ENCODE results near the gene LTB4R2. TPM values are rescaled to one million over a fixed set of nuclear protein-coding genes. Genes with fewer than 3 reads are reported as not detected.
A peak's percentile ranks its signal among the peaks of the same experiment; 100 is the strongest.

LTB4R2 gene
- total RNA-seq, 1 experiment from 2014 or later: 15.0 TPM

GRCh38 chr14:24272467-24272866 lies 37.5 kb upstream of the LTB4R2 start:
- H3K9me2 ChIP-seq (ENCODE audit: insufficient read depth): no peaks in the 10 kb centered on the region
- H3K4me3 ChIP-seq: peak overlapping the region; percentile 91; the same call in 1 of the 2 replicates
- no peaks in the 10 kb centered on the region for H3K36me3 ChIP-seq (ENCODE audit: low read depth)
- H4K20me1 ChIP-seq (ENCODE audit: insufficient read depth): no peaks in the 10 kb centered on the region
- peaks cover 19% of the 10 kb centered on the region for H3F3A ChIP-seq (ENCODE audit: insufficient read depth, low read depth)
- H3K79me2 ChIP-seq (ENCODE audit: low read depth): no peaks in the 10 kb centered on the region
- ChIA-PET CTCF (no interaction called here), POLR2A (ENCODE audit: unreplicated experiment) (no interaction called here)
- DNase-seq: no peak
- H3K27me3 ChIP-seq (ENCODE audit: insufficient read depth, low read depth): no peaks in the 10 kb centered on the region
- H3K27ac ChIP-seq: no peak overlapping the region
- H3K9me3 ChIP-seq (ENCODE audit: insufficient read depth, low read depth): no peaks in the 10 kb centered on the region
- no TSS peak for BruUV-seq (replicated peaks)
- TF ChIP-seq CTCF (conservative IDR thresholded peaks at IDR 0.05) (no peak), EZH2 (IDR thresholded peaks at IDR 0.05; ENCODE audit: low read depth) (no peak)
- peaks cover 20% of the 10 kb centered on the region for H3K4me1 ChIP-seq (replicated peaks; ENCODE audit: insufficient read depth)
- intact Hi-C loops (cut with micrococcal nuclease; ENCODE audit: unreplicated experiment): no loop called here
- H2AFZ ChIP-seq: no peak overlapping the region
- 0 out of 2 replicates have a peak overlapping the region, but pooled peaks have one; percentile 84 for H3K4me2 ChIP-seq

GRCh38 chr14:24273422-24273998 lies 36.4 kb upstream of the LTB4R2 start:
- CTCF ChIA-PET: interaction anchor here (0.8 to 1.0 kb wide), 2 partner anchors 10 to 31 kb away, joined by 3 to 4 read pairs; partner anchors contain the start of genes TGM1 and TINF2
- peak overlapping the region; percentile 55 for H3K4me2 ChIP-seq
- H3K27ac ChIP-seq: peak overlapping the region; percentile 75

GRCh38 chr14:24274101-24274543 lies 35.8 kb upstream of the LTB4R2 start:
- no peaks in the 10 kb centered on the region for H3K79me2 ChIP-seq (ENCODE audit: low read depth)
- no peak overlapping the region for H2AFZ ChIP-seq
- H3K36me3 ChIP-seq (ENCODE audit: low read depth): no peaks in the 10 kb centered on the region
- H3K27ac ChIP-seq: peak overlapping the region; percentile 75
- H3K4me1 ChIP-seq (replicated peaks; ENCODE audit: insufficient read depth): peaks cover 24% of the 10 kb centered on the region
- H3K4me3 ChIP-seq: no peak overlapping the region
- H3K9me3 ChIP-seq (ENCODE audit: insufficient read depth, low read depth): no peaks in the 10 kb centered on the region
- intact Hi-C loops (cut with micrococcal nuclease; ENCODE audit: unreplicated experiment): loop anchor here (2.0 kb wide), 1 partner anchor 31 kb away; the partner anchor contains the start of gene TINF2
- CTCF ChIA-PET: interaction anchor here (0.6 to 1.0 kb wide), 4 partner anchors 11 to 180 kb away, joined by 3 to 4 read pairs (median 4); partner anchors contain the start of genes PCK2, TGM1 and TINF2
- peak overlapping the region; percentile 55 for H3K4me2 ChIP-seq
- peak; percentile 41 to 86 for DNase-seq
- no peaks in the 10 kb centered on the region for H3K9me2 ChIP-seq (ENCODE audit: insufficient read depth)
- peaks cover 25% of the 10 kb centered on the region for H3F3A ChIP-seq (ENCODE audit: insufficient read depth, low read depth)
- H3K27me3 ChIP-seq (ENCODE audit: insufficient read depth, low read depth): no peaks in the 10 kb centered on the region
- POLR2A ChIA-PET (ENCODE audit: unreplicated experiment): no interaction called here
- TF ChIP-seq CTCF (conservative IDR thresholded peaks at IDR 0.05) (no peak), EZH2 (IDR thresholded peaks at IDR 0.05; ENCODE audit: low read depth) (no peak)
- BruUV-seq (replicated peaks): no TSS peak
- no peaks in the 10 kb centered on the region for H4K20me1 ChIP-seq (ENCODE audit: insufficient read depth)

More at GRCh38 chr14:24273422-24273998, 36.4 kb upstream of the LTB4R2 start:
- H3K79me2 ChIP-seq (ENCODE audit: low read depth): no peaks in the 10 kb centered on the region
- no peak for DNase-seq
- no peak for TF ChIP-seq CTCF (conservative IDR thresholded peaks at IDR 0.05)
- no peak for TF ChIP-seq EZH2 (IDR thresholded peaks at IDR 0.05; ENCODE audit: low read depth)
- no TSS peak for BruUV-seq (replicated peaks)
- intact Hi-C loops (cut with micrococcal nuclease; ENCODE audit: unreplicated experiment): no loop called here
- no peaks in the 10 kb centered on the region for H3K9me3 ChIP-seq (ENCODE audit: insufficient read depth, low read depth)
- POLR2A ChIA-PET (ENCODE audit: unreplicated experiment): no interaction called here
- H3K4me3 ChIP-seq: no peak overlapping the region
- H3K4me1 ChIP-seq (replicated peaks; ENCODE audit: insufficient read depth): peaks cover 20% of the 10 kb centered on the region
- no peak overlapping the region for H2AFZ ChIP-seq
- no peaks in the 10 kb centered on the region for H3K36me3 ChIP-seq (ENCODE audit: low read depth)
- no peaks in the 10 kb centered on the region for H3K9me2 ChIP-seq (ENCODE audit: insufficient read depth)
- H4K20me1 ChIP-seq (ENCODE audit: insufficient read depth): no peaks in the 10 kb centered on the region
- H3F3A ChIP-seq (ENCODE audit: insufficient read depth, low read depth): peaks cover 19% of the 10 kb centered on the region
- H3K27me3 ChIP-seq (ENCODE audit: insufficient read depth, low read depth): no peaks in the 10 kb centered on the region

All from PC-9 (cell line).